Pulmonary artery endothelial cell (primary cell): ENCODE data around the gene SDR42E1. TPM values are rescaled to one million over a fixed set of nuclear protein-coding genes. Genes with fewer than 3 reads are reported as not detected.
A peak's percentile ranks its signal among the peaks of the same experiment; 100 is the strongest.

Experiments used
- DNase-seq: peaks from one replicate; pipeline ENCODE4 v3.0.0-alpha.2; 2011; ENCODE audit warnings: low read depth, low spot score
- total RNA-seq: library from RNA; depleted of rRNA; stranded (reverse); fragments of >200 nt; gene quantifications from 2 replicates; pipeline ENCODE4 v1.2.3, GENCODE V29; 2014

Gene SDR42E1
- total RNA-seq, 1 donor from 2014 or later = 0.40 TPM

GRCh38 chr16:81940781-81941560, 70.3 kb downstream of the SDR42E1 start:
- peak; percentile 48 for DNase-seq

GRCh38 chr16:81939164-81940056, 71.9 kb downstream of the SDR42E1 start:
- no peak for DNase-seq

Other genes starting within 250 kb of the SDR42E1 start
- 4.7 and 7.7 TPM in 2 replicates for gene PLCG2, start 232.2 kb downstream of the SDR42E1 start, total RNA-seq
- gene HSD17B2, start 23.8 kb upstream of the SDR42E1 start, total RNA-seq = 0.13 and 1.7 TPM in 2 replicates
- gene MPHOSPH6, start 158.8 kb upstream of the SDR42E1 start, total RNA-seq = 28.8 and 40.0 TPM in 2 replicates